H9 (cell line): Measurements from ENCODE around the gene BTBD3. TPM values are rescaled to one million over a fixed set of nuclear protein-coding genes. Genes with fewer than 3 reads are reported as not detected.

Experiments used
- DNase-seq: peaks from one replicate; pipeline ENCODE4 v3.0.0-alpha.2; 2017
- H2AFZ ChIP-seq: one replicate; pipeline ENCODE4 v1.6.1; 2013; ENCODE audit warnings: mild to moderate bottlenecking, low read length, control low read depth, moderate library complexity
- H2AK5ac ChIP-seq: 2 replicates; pipeline ENCODE4 v1.6.1; 2013; ENCODE audit warnings: low read length, control low read depth, mixed read lengths; ENCODE audit not compliant: insufficient read length
- H2BK120ac ChIP-seq: one replicate; pipeline ENCODE4 v1.6.1; 2013; ENCODE audit warnings: low read depth, mild to moderate bottlenecking, low read length, control low read depth, inconsistent platforms; ENCODE audit not compliant: poor library complexity, severe bottlenecking
- H2BK12ac ChIP-seq: 2 replicates; pipeline ENCODE4 v1.6.1; 2013; ENCODE audit warnings: low read length, control low read depth, mixed read lengths, low read depth; ENCODE audit not compliant: insufficient read length
- H2BK15ac ChIP-seq: 2 replicates; pipeline ENCODE4 v1.6.1; 2013; ENCODE audit warnings: low read depth, low read length, control low read depth
- H2BK20ac ChIP-seq: one replicate; pipeline ENCODE4 v1.6.1; 2013; ENCODE audit warnings: low read depth, mild to moderate bottlenecking, low read length, control low read depth, inconsistent platforms; ENCODE audit not compliant: poor library complexity, severe bottlenecking
- H2BK5ac ChIP-seq: 2 replicates; pipeline ENCODE4 v1.6.1; 2013; ENCODE audit warnings: low read length, control low read depth, mixed read lengths; ENCODE audit not compliant: insufficient read length
- H3K14ac ChIP-seq: 2 replicates; pipeline ENCODE4 v1.6.1; 2013; ENCODE audit warnings: low read length, control low read depth; ENCODE audit not compliant: insufficient read depth
- H3K18ac ChIP-seq: 2 replicates; pipeline ENCODE4 v1.6.1; 2013; ENCODE audit warnings: low read depth, mild to moderate bottlenecking, mixed read lengths, low read length, control low read depth; ENCODE audit not compliant: insufficient read length
- H3K23ac ChIP-seq: 2 replicates; pipeline ENCODE4 v1.6.1; 2013; ENCODE audit warnings: low read length, control low read depth, mixed read lengths, low read depth; ENCODE audit not compliant: insufficient read length
- H3K23me2 ChIP-seq: 2 replicates; pipeline ENCODE4 v1.6.1; 2013; ENCODE audit warnings: low read depth, mild to moderate bottlenecking, mixed read lengths, low read length, control low read depth; ENCODE audit not compliant: insufficient read length, poor library complexity, severe bottlenecking
- H3K27ac ChIP-seq: 2 replicates; pipeline ENCODE4 v1.5.1; 2013; ENCODE audit warnings: low read length, control low read depth, mixed read lengths, low read depth; ENCODE audit not compliant: insufficient read length
- H3K27me3 ChIP-seq: 2 replicates; pipeline ENCODE4 v1.6.1; 2013; ENCODE audit warnings: low read length, control low read depth, inconsistent platforms; ENCODE audit not compliant: insufficient read depth
- H3K4ac ChIP-seq: 2 replicates; pipeline ENCODE4 v1.6.1; 2013; ENCODE audit warnings: low read depth, mild to moderate bottlenecking, control low read depth, inconsistent platforms, low read length, moderate library complexity
- H3K4me1 ChIP-seq: 2 replicates; pipeline ENCODE4 v1.6.1; 2013; ENCODE audit warnings: low read length, control low read depth, inconsistent platforms; ENCODE audit not compliant: insufficient read depth
- H3K4me2 ChIP-seq: 2 replicates; pipeline ENCODE4 v1.6.1; 2013; ENCODE audit warnings: low read length, control low read depth, mixed read lengths; ENCODE audit not compliant: insufficient read length, insufficient read depth
- H3K56ac ChIP-seq: 2 replicates; pipeline ENCODE4 v1.6.1; 2013; ENCODE audit warnings: low read depth, mild to moderate bottlenecking, mixed read lengths, low read length, control low read depth; ENCODE audit not compliant: insufficient read length
- H3K79me1 ChIP-seq: 2 replicates; pipeline ENCODE4 v1.6.1; 2013; ENCODE audit warnings: low read depth, mild to moderate bottlenecking, moderate library complexity, low read length, control low read depth, inconsistent platforms; ENCODE audit not compliant: insufficient read depth, poor library complexity, severe bottlenecking
- H3K79me2 ChIP-seq: 2 replicates; pipeline ENCODE4 v1.6.1; 2013; ENCODE audit warnings: low read length, control low read depth, inconsistent platforms; ENCODE audit not compliant: insufficient read depth
- H3K9ac ChIP-seq: 2 replicates; pipeline ENCODE4 v1.6.1; 2013; ENCODE audit warnings: low read length, control low read depth, mixed read lengths; ENCODE audit not compliant: insufficient read length; ENCODE audit errors: extremely low read depth
- H3K9me3 ChIP-seq: one replicate; pipeline ENCODE4 v1.6.1; 2013; ENCODE audit warnings: low read depth, low read length, inconsistent platforms; ENCODE audit not compliant: control insufficient read depth
- H3T11ph ChIP-seq: one replicate; pipeline ENCODE4 v1.6.1; 2013; ENCODE audit warnings: mild to moderate bottlenecking, low read length, control low read depth, inconsistent platforms
- H4K20me1 ChIP-seq: one replicate; pipeline ENCODE4 v1.6.1; 2013; ENCODE audit not compliant: control insufficient read depth, insufficient read length, insufficient read depth
- H4K5ac ChIP-seq: 2 replicates; pipeline ENCODE4 v1.6.1; 2013; ENCODE audit warnings: low read depth, mild to moderate bottlenecking, mixed read lengths, low read length, control low read depth; ENCODE audit not compliant: insufficient read length
- H4K8ac ChIP-seq: replicated peaks from 2 replicates; pipeline ENCODE4 v1.6.1; 2013; ENCODE audit warnings: low read length, control low read depth, mixed read lengths, low read depth; ENCODE audit not compliant: insufficient read length
- H4K91ac ChIP-seq: 2 replicates; pipeline ENCODE4 v1.6.1; 2013; ENCODE audit warnings: low read depth, mild to moderate bottlenecking, moderate library complexity, mixed read lengths, low read length, control low read depth; ENCODE audit not compliant: insufficient read length
- H3K27ac Mint-ChIP-seq, 3 experiments: 2 replicates in 2 of 3; 3 replicates in 1 of 3; pipeline ENCODE4 v1.8.0; 2020 to 2021; ENCODE audit warnings: mixed read lengths in 3 of 3, mild to moderate bottlenecking in 1 of 3, moderate library complexity in 1 of 3
- H3K27me3 Mint-ChIP-seq: 2 replicates; pipeline ENCODE4 v1.8.0; 2021; ENCODE audit warnings: low read depth, mild to moderate bottlenecking, moderate library complexity, mixed read lengths
- H3K36me3 Mint-ChIP-seq, 3 experiments: 2 replicates in 2 of 3; 3 replicates in 1 of 3; pipeline ENCODE4 v1.8.0; 2020 to 2021; ENCODE audit warnings: low read depth in 3 of 3, mixed read lengths in 3 of 3; ENCODE audit not compliant: insufficient read depth in 1 of 3
- H3K4me1 Mint-ChIP-seq, 2 experiments: 2 replicates each; pipeline ENCODE4 v1.8.0; 2020; ENCODE audit warnings: mixed read lengths in 2 of 2
- H3K4me3 Mint-ChIP-seq, 2 experiments: 2 replicates in 1 of 2; 3 replicates in 1 of 2; pipeline ENCODE4 v1.8.0; 2020 to 2021; ENCODE audit warnings: mild to moderate bottlenecking in 2 of 2, mixed read lengths in 2 of 2, moderate library complexity in 1 of 2
- H3K9me3 Mint-ChIP-seq, 2 experiments: 2 replicates in 1 of 2; 3 replicates in 1 of 2; pipeline ENCODE4 v1.8.0; 2020; ENCODE audit warnings: mild to moderate bottlenecking in 2 of 2, mixed read lengths in 2 of 2, moderate library complexity in 1 of 2
- CTCF ChIP-seq: fragments of 200-600 bp; sonication (generic); conservative IDR thresholded peaks from 3 replicates; pipeline ENCODE4 v1.8.0; 2021; ENCODE audit warnings: antibody characterized with exemption, mild to moderate bottlenecking
- WGBS: extraction: QIAGEN DNeasy Blood & Tissue Kit; methylation state at CpG from one replicate; pipeline ENCODE4 v1.1.7; 2013; ENCODE audit warnings: missing lambda C conversion rate, low lambda C conversion rate, mixed read lengths; ENCODE audit not compliant: insufficient read length; ENCODE audit errors: extremely low coverage; 5-methylcytosine and 5-hydroxymethylcytosine counted together
- total RNA-seq: library from RNA; stranded (reverse); gene quantifications from 2 replicates; pipeline ENCODE4 v1.2.1, GENCODE V29; 2021

Gene BTBD3
- total RNA-seq, 1 experiment from 2014 or later = 62.1 TPM

GRCh38 chr20:11902285-11902697 lies 15.4 kb upstream of the BTBD3 start:
- Mint-ChIP-seq H3K27me3 (no peaks in the 10 kb centered on the region), H3K9me3 (no peaks in the 10 kb centered on the region), H3K4me3 (no peak overlapping the region), H3K4me1 (peaks cover 28 to 31% of the 10 kb centered on the region in 2 experiments), H3K36me3 (peaks cover 0 to 21% (median 14%) of the 10 kb centered on the region in 3 experiments), H3K27ac (no peak overlapping the region)
- no peak overlapping the region for H3K23ac ChIP-seq
- H3K4ac ChIP-seq = no peak overlapping the region
- H3K4me1 ChIP-seq = no peaks in the 10 kb centered on the region
- no peak overlapping the region for H3K18ac ChIP-seq
- H4K20me1 ChIP-seq = peaks cover 3% of the 10 kb centered on the region
- H3K4me2 ChIP-seq = no peak overlapping the region
- no peak overlapping the region for H3T11ph ChIP-seq
- H3K27ac ChIP-seq = no peak overlapping the region
- H3K79me1 ChIP-seq = no peaks in the 10 kb centered on the region
- H2BK12ac ChIP-seq = no peak overlapping the region
- H2BK5ac ChIP-seq = no peak overlapping the region
- no peak overlapping the region for H4K91ac ChIP-seq
- peaks cover 12% of the 10 kb centered on the region; the same call in 1 of the 2 replicates for H3K79me2 ChIP-seq
- H3K27me3 ChIP-seq = no peaks in the 10 kb centered on the region
- no peak for DNase-seq
- no peak overlapping the region for H2BK120ac ChIP-seq
- H3K9ac ChIP-seq = no peak overlapping the region
- no peak overlapping the region for H4K5ac ChIP-seq
- no peak overlapping the region for H4K8ac ChIP-seq
- H3K14ac ChIP-seq = no peak overlapping the region
- H2AFZ ChIP-seq = no peak overlapping the region
- H3K23me2 ChIP-seq = no peaks in the 10 kb centered on the region
- H3K56ac ChIP-seq = no peak overlapping the region
- H3K9me3 ChIP-seq = no peaks in the 10 kb centered on the region
- no peak overlapping the region for H2BK15ac ChIP-seq
- no peak for TF ChIP-seq CTCF
- H2AK5ac ChIP-seq = no peak overlapping the region
- WGBS = no CpG with 5 or more reads among the region's 2 CpGs
- H2BK20ac ChIP-seq = no peak overlapping the region
